Epithelial cell of proximal tubule (primary cell): Measurements from ENCODE around the gene EIF4A3. TPM values are rescaled to one million over a fixed set of nuclear protein-coding genes. Genes with fewer than 3 reads are reported as not detected.

Source experiments
- DNase-seq: peaks from one replicate; pipeline ENCODE4 v3.0.0-alpha.2; 2011; ENCODE audit warnings: low read depth
- H3K4me3 ChIP-seq: 2 replicates; pipeline ENCODE4 v1.5.1; 2011; ENCODE audit warnings: low read depth, mild to moderate bottlenecking, low read length
- CTCF ChIP-seq: conservative IDR thresholded peaks from 2 replicates; pipeline ENCODE4 v1.5.1; 2012; ENCODE audit warnings: low read depth, mild to moderate bottlenecking, low read length
- total RNA-seq: library from RNA; depleted of rRNA; stranded (reverse); fragments of >200 nt; gene quantifications from 2 replicates; pipeline ENCODE4 v1.2.3, GENCODE V29; 2015

Gene EIF4A3
- total RNA-seq, 1 donor from 2014 or later: 122 TPM

GRCh38 chr17:80137131-80137530, 9.8 kb downstream of the EIF4A3 start:
- TF ChIP-seq CTCF: no peak
- DNase-seq: no peak
- H3K4me3 ChIP-seq: no peak overlapping the region

GRCh38 chr17:80133626-80133970, 13.3 kb downstream of the EIF4A3 start:
- no peak for DNase-seq
- no peak for TF ChIP-seq CTCF
- H3K4me3 ChIP-seq: no peak overlapping the region

GRCh38 chr17:80132906-80133625, 13.9 kb downstream of the EIF4A3 start:
- no peak for DNase-seq
- no peak for TF ChIP-seq CTCF
- H3K4me3 ChIP-seq: no peak overlapping the region

- no peak overlapping the region for H3K4me3 ChIP-seq
- DNase-seq: no peak
- TF ChIP-seq CTCF: no peak
These were observed 15.9 kb downstream of the EIF4A3 start for GRCh38 chr17:80130992-80131391.

- DNase-seq: no peak
- H3K4me3 ChIP-seq: no peak overlapping the region
- TF ChIP-seq CTCF: no peak
These were observed 17.8 kb downstream of the EIF4A3 start for GRCh38 chr17:80129006-80129565.

GRCh38 chr17:80126449-80126715, 20.5 kb downstream of the EIF4A3 start:
- no peak for TF ChIP-seq CTCF
- no peak for DNase-seq
- no peak overlapping the region for H3K4me3 ChIP-seq
